ENCODE measurements around the gene BLOC1S3.

DNA sequence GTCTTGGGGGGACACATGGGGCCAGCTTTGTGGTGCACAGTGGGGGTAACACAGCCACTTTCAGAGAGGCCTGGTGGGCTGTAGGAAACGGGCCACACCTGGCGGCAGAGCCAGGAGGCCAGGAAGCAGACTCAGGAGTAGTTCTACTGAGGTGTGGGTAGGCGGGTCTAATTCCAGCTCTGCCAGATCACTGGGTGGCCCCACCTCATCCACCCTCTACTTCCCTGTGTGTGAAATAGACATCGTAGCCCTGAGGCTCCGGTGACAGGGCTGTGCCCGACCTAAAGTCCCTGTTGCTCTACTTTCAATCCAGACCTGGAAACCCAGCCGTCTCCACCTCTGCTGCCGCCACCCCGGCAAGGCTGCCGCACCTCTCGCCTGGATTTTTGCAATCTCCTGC lies 21.8 kb upstream of the BLOC1S3 start:
- TF ChIP-seq, protein P1, sequence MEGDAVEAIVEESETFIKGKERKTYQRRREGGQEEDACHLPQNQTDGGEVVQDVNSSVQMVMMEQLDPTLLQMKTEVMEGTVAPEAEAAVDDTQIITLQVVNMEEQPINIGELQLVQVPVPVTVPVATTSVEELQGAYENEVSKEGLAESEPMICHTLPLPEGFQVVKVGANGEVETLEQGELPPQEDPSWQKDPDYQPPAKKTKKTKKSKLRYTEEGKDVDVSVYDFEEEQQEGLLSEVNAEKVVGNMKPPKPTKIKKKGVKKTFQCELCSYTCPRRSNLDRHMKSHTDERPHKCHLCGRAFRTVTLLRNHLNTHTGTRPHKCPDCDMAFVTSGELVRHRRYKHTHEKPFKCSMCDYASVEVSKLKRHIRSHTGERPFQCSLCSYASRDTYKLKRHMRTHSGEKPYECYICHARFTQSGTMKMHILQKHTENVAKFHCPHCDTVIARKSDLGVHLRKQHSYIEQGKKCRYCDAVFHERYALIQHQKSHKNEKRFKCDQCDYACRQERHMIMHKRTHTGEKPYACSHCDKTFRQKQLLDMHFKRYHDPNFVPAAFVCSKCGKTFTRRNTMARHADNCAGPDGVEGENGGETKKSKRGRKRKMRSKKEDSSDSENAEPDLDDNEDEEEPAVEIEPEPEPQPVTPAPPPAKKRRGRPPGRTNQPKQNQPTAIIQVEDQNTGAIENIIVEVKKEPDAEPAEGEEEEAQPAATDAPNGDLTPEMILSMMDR (conservative IDR thresholded peaks at IDR 0.05), result no peak
- TF ChIP-seq ZFX (IDR thresholded peaks at IDR 0.05), result no peak

All from C4-2B (cell line).